Endothelial cell (in vitro differentiated cells): Measurements from ENCODE around the gene CCDC60. TPM values are rescaled to one million over a fixed set of nuclear protein-coding genes. Genes with fewer than 3 reads are reported as not detected.
A peak's percentile ranks its signal among the peaks of the same experiment; 100 is the strongest.

Experiments
- DNase-seq: peaks from one replicate; pipeline ENCODE4 v3.0.0; 2021; ENCODE audit warnings: low spot score
- H3K27ac Mint-ChIP-seq: one replicate; pipeline ENCODE4 v1.8.0; 2021; ENCODE audit warnings: mixed read lengths, inconsistent platforms; ENCODE audit not compliant: unreplicated experiment
- H3K27me3 Mint-ChIP-seq: one replicate; pipeline ENCODE4 v1.8.0; 2021; ENCODE audit warnings: mild to moderate bottlenecking, moderate library complexity, mixed read lengths, inconsistent platforms; ENCODE audit not compliant: unreplicated experiment
- H3K36me3 Mint-ChIP-seq: one replicate; pipeline ENCODE4 v1.8.0; 2021; ENCODE audit warnings: mild to moderate bottlenecking, low read depth, mixed read lengths, inconsistent platforms; ENCODE audit not compliant: unreplicated experiment
- H3K4me1 Mint-ChIP-seq: one replicate; pipeline ENCODE4 v1.8.0; 2021; ENCODE audit warnings: mild to moderate bottlenecking, mixed read lengths, inconsistent platforms; ENCODE audit not compliant: unreplicated experiment
- H3K4me3 Mint-ChIP-seq: one replicate; pipeline ENCODE4 v1.8.0; 2021; ENCODE audit warnings: mild to moderate bottlenecking, mixed read lengths, inconsistent platforms; ENCODE audit not compliant: unreplicated experiment
- H3K9me3 Mint-ChIP-seq: one replicate; pipeline ENCODE4 v1.8.0; 2021; ENCODE audit warnings: mixed read lengths, inconsistent platforms; ENCODE audit not compliant: unreplicated experiment
- total RNA-seq: library from RNA; stranded (reverse); fragmentation: NEBNext Ultra II Directional; extraction: Animal tissue kit (Norgen Biotek cat#: 25700); gene quantifications from one replicate; pipeline ENCODE4 v1.2.1, GENCODE V29; 2021; ENCODE audit not compliant: unreplicated experiment
- TF ChIP-seq, protein P1 (sequence below): fragments of 200-600 bp; sonication (generic); IDR thresholded peaks from one replicate; pipeline ENCODE4 v1.5.0; 2021; ENCODE audit warnings: antibody characterized with exemption; ENCODE audit not compliant: unreplicated experiment

CCDC60 gene
- total RNA-seq, 1 donor from 2014 or later: 1.9 TPM

DNA sequence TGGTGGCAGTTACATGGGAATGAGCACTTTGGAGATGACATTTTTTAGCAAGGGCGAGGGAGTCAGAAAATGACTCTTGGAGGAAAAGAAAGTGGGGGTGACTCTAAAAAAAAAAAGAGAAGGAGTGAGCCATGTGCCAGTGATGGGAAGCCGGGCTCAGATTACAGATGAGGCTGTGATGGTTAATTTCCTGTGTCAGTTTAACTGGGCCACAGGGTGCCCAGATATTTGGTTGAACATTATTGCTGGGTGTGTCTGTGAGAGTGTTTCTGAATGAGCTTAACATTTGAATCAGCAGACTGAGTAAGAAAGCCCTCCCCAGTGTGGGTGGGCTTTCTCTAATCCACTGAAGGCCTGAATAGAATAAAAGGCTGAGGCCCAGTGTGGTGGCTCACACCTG is 26.8 kb upstream of the CCDC60 start:
- peaks cover 4% of the 10 kb centered on the region for H3K27me3 Mint-ChIP-seq
- no peak overlapping the region for H3K27ac Mint-ChIP-seq
- H3K4me3 Mint-ChIP-seq: no peak overlapping the region

GRCh38 chr12:119308708-119309456 is 25.6 kb upstream of the CCDC60 start:
- TF ChIP-seq, protein P1, sequence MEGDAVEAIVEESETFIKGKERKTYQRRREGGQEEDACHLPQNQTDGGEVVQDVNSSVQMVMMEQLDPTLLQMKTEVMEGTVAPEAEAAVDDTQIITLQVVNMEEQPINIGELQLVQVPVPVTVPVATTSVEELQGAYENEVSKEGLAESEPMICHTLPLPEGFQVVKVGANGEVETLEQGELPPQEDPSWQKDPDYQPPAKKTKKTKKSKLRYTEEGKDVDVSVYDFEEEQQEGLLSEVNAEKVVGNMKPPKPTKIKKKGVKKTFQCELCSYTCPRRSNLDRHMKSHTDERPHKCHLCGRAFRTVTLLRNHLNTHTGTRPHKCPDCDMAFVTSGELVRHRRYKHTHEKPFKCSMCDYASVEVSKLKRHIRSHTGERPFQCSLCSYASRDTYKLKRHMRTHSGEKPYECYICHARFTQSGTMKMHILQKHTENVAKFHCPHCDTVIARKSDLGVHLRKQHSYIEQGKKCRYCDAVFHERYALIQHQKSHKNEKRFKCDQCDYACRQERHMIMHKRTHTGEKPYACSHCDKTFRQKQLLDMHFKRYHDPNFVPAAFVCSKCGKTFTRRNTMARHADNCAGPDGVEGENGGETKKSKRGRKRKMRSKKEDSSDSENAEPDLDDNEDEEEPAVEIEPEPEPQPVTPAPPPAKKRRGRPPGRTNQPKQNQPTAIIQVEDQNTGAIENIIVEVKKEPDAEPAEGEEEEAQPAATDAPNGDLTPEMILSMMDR: no peak
- peaks cover 4% of the 10 kb centered on the region for H3K27me3 Mint-ChIP-seq
- H3K4me3 Mint-ChIP-seq: no peak overlapping the region
- H3K9me3 Mint-ChIP-seq: no peaks in the 10 kb centered on the region
- H3K27ac Mint-ChIP-seq: peak overlapping the region; percentile 58
- no peaks in the 10 kb centered on the region for H3K36me3 Mint-ChIP-seq
- no peak for DNase-seq
- peaks cover 15% of the 10 kb centered on the region for H3K4me1 Mint-ChIP-seq

More for the DNA sequence above, 26.8 kb upstream of the CCDC60 start:
- no peaks in the 10 kb centered on the region for H3K9me3 Mint-ChIP-seq
- no peaks in the 10 kb centered on the region for H3K36me3 Mint-ChIP-seq
- peaks cover 15% of the 10 kb centered on the region for H3K4me1 Mint-ChIP-seq
- no peak for DNase-seq
- TF ChIP-seq, protein P1: no peak

DNA sequence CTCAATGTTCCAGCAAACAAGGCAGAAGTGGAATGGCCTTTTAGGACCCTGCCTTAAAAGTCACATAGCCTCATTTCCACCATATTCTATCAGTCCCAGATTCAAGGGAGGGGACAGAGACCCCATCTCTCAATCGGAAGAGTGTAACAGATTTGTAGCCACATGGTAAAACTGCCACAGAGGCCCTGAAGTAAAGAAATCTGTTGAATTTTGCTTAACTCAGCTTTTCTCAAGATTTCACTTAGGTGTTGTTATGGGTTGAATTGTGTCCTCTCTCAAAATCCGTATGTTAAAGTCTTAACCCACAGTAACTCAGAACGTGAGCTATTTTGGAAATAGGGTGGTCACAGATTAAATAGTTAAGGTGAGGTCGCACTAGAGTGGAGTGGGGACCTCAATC is 22.7 kb upstream of the CCDC60 start:
- Mint-ChIP-seq H3K27ac (no peak overlapping the region), H3K4me1 (peaks cover 15% of the 10 kb centered on the region), H3K4me3 (no peak overlapping the region), H3K36me3 (no peaks in the 10 kb centered on the region), H3K27me3 (peaks cover 4% of the 10 kb centered on the region), H3K9me3 (no peaks in the 10 kb centered on the region)
- no peak for DNase-seq
- TF ChIP-seq, protein P1: no peak

- peaks cover 13% of the 10 kb centered on the region for H3K4me1 Mint-ChIP-seq
- H3K4me3 Mint-ChIP-seq: no peak overlapping the region
- no peaks in the 10 kb centered on the region for H3K9me3 Mint-ChIP-seq
- peaks cover 4% of the 10 kb centered on the region for H3K27me3 Mint-ChIP-seq
- TF ChIP-seq, protein P1: no peak
- H3K36me3 Mint-ChIP-seq: no peaks in the 10 kb centered on the region
- no peak for DNase-seq
- H3K27ac Mint-ChIP-seq: no peak overlapping the region
Observed at GRCh38 chr12:119312904-119313303, 21.6 kb upstream of the CCDC60 start.

GRCh38 chr12:119314290-119314689 is 20.2 kb upstream of the CCDC60 start:
- H3K27ac Mint-ChIP-seq: no peak overlapping the region
- H3K27me3 Mint-ChIP-seq: peaks cover under 1% of the 10 kb centered on the region
- H3K4me3 Mint-ChIP-seq: no peak overlapping the region
- peaks cover 5% of the 10 kb centered on the region for H3K4me1 Mint-ChIP-seq
- TF ChIP-seq, protein P1: no peak
- no peak for DNase-seq
- H3K36me3 Mint-ChIP-seq: no peaks in the 10 kb centered on the region
- no peaks in the 10 kb centered on the region for H3K9me3 Mint-ChIP-seq
